Measurements from ENCODE around the gene NAXE. TPM values are rescaled to one million over a fixed set of nuclear protein-coding genes. Genes with fewer than 3 reads are reported as not detected.

The NAXE gene
- total RNA-seq, 1 experiment from 2014 or later = 96.6 TPM

- Histone ChIP-seq H4K91ac (ENCODE audit: insufficient read length, low read depth, low read length) (no peak overlapping the region), H3K4me2 (ENCODE audit: insufficient read depth, insufficient read length, low read length) (no peak overlapping the region), H3K4me1 (ENCODE audit: insufficient read depth, low read length) (no peaks in the 10 kb centered on the region; the same call in 1 of the 2 replicates), H3K23me2 (ENCODE audit: insufficient read length, low read depth, low read length, poor library complexity, severe bottlenecking) (peaks cover 4% of the 10 kb centered on the region), H3K56ac (ENCODE audit: insufficient read length, low read depth, low read length) (no peak overlapping the region), H2BK5ac (ENCODE audit: insufficient read length, low read length) (no peak overlapping the region), H2BK20ac (ENCODE audit: low read depth, low read length, poor library complexity, severe bottlenecking) (no peak overlapping the region), H4K20me1 (ENCODE audit: control insufficient read depth, insufficient read depth, insufficient read length) (no peaks in the 10 kb centered on the region), H2BK15ac (ENCODE audit: low read depth, low read length) (no peak overlapping the region), H2AK5ac (ENCODE audit: insufficient read length, low read length) (no peak overlapping the region), H2BK12ac (ENCODE audit: insufficient read length, low read depth, low read length) (no peak overlapping the region), H2AFZ (ENCODE audit: low read length) (no peak overlapping the region), H4K5ac (ENCODE audit: insufficient read length, low read depth, low read length) (no peak overlapping the region), H3K23ac (ENCODE audit: insufficient read length, low read depth, low read length) (no peak overlapping the region), H3K27me3 (ENCODE audit: insufficient read depth, low read length) (no peaks in the 10 kb centered on the region), H3K14ac (ENCODE audit: insufficient read depth, low read length) (no peak overlapping the region), H3K4ac (ENCODE audit: low read depth, low read length) (no peak overlapping the region), H3K9ac (ENCODE audit: extremely low read depth, insufficient read length, low read length) (no peak overlapping the region), H3K9me3 (ENCODE audit: control insufficient read depth, low read depth, low read length) (no peaks in the 10 kb centered on the region), H3T11ph (ENCODE audit: low read length) (no peak overlapping the region), H3K79me1 (ENCODE audit: insufficient read depth, low read depth, low read length, poor library complexity, severe bottlenecking) (no peaks in the 10 kb centered on the region), H3K18ac (ENCODE audit: insufficient read length, low read depth, low read length) (no peak overlapping the region), H3K27ac (ENCODE audit: insufficient read length, low read depth, low read length) (no peak overlapping the region), H2BK120ac (ENCODE audit: low read depth, low read length, poor library complexity, severe bottlenecking) (no peak overlapping the region), H4K8ac (replicated peaks; ENCODE audit: insufficient read length, low read depth, low read length) (no peak overlapping the region), H3K79me2 (ENCODE audit: insufficient read depth, low read length) (no peaks in the 10 kb centered on the region; the same call in 1 of the 2 replicates)
- Mint-ChIP-seq H3K27me3 (ENCODE audit: low read depth) (peaks cover 2% of the 10 kb centered on the region; the same call in 1 of the 2 replicates), H3K27ac (no peak overlapping the region; a peak in 1 of 7 replicates), H3K4me1 (peaks cover 15 to 23% of the 10 kb centered on the region in 2 experiments), H3K4me3 (peak overlapping the region; percentile 91 to 100), H3K36me3 (ENCODE audit: insufficient read depth in 1 of 3, low read depth in 3 of 3) (peaks cover 26 to 49% (median 41%) of the 10 kb centered on the region in 3 experiments; a peak in 6 of 7 replicates), H3K9me3 (no peaks in the 10 kb centered on the region; a peak in 2 of 5 replicates)
- no peak for DNase-seq
- WGBS (ENCODE audit: extremely low coverage, insufficient read length, low lambda C conversion rate) = no CpG with 5 or more reads among the region's 3 CpGs
- no peak for TF ChIP-seq CTCF (conservative IDR thresholded peaks at IDR 0.05)
These were observed 8.2 kb downstream of the NAXE start for GRCh38 chr1:156599811-156600210.

Measured in H9 (cell line).